Breast epithelium (tissue), 4 donors: ENCODE measurements around the gene NUAK2. TPM values are rescaled to one million over a fixed set of nuclear protein-coding genes. Genes with fewer than 3 reads are reported as not detected.
A peak's percentile ranks its signal among the peaks of the same experiment; 100 is the strongest.

Source experiments
- DNase-seq, 2 donors: peaks; one replicate each; pipeline ENCODE4 v3.0.0-alpha.2; 2019; ENCODE audit warnings: low spot score in 2 of 2
- H3K27ac ChIP-seq, 2 donors: fragments of 200-600 bp; sonication (generic) in 1 of 2; one replicate each; pipeline ENCODE4 v1.5.1; 2016 to 2019; ENCODE audit warnings: mild to moderate bottlenecking in 1 of 2
- H3K27me3 ChIP-seq, 2 donors: fragments of 200-600 bp; sonication (generic) in 1 of 2; one replicate each; pipeline versions ENCODE4 v1.5.1 to v1.6.0; 2017 to 2019; ENCODE audit warnings: control low read depth in 1 of 2, mild to moderate bottlenecking in 1 of 2
- H3K36me3 ChIP-seq: fragments of 200-600 bp; one replicate; pipeline ENCODE4 v1.5.1; 2019
- H3K4me1 ChIP-seq, 2 donors: fragments of 200-600 bp; sonication (generic); one replicate each; pipeline ENCODE4 v1.5.1; 2016 to 2019; ENCODE audit warnings: control low read depth in 1 of 2
- H3K4me3 ChIP-seq, 3 donors: fragments of 200-600 bp; sonication (generic); 1 replicate in 2 of 3; 2 replicates in 1 of 3; pipeline ENCODE4 v1.5.1; 2016 to 2019; ENCODE audit warnings: mild to moderate bottlenecking in 3 of 3, moderate library complexity in 2 of 3
- H3K9me3 ChIP-seq, 2 donors: fragments of 200-600 bp; sonication (generic) in 1 of 2; one replicate each; pipeline ENCODE4 v1.5.1; 2016 to 2019; ENCODE audit warnings: control low read depth in 1 of 2
- CTCF ChIP-seq, 3 donors: fragments of 450-650 bp; IDR thresholded peaks; one replicate each; pipeline ENCODE4 v1.5.1; 2016 to 2017; ENCODE audit warnings: antibody characterized with exemption in 3 of 3, mild to moderate bottlenecking in 3 of 3, moderate library complexity in 3 of 3
- POLR2A ChIP-seq: fragments of 450-650 bp; IDR thresholded peaks from one replicate; pipeline ENCODE4 v1.6.1; 2016; ENCODE audit warnings: antibody characterized with exemption, mild to moderate bottlenecking, moderate library complexity
- POLR2AphosphoS5 ChIP-seq, 3 donors: sonication (generic); formaldehyde crosslinking; IDR thresholded peaks; one replicate each; pipeline ENCODE4 v1.6.1; 2017; ENCODE audit warnings: antibody characterized with exemption in 3 of 3
- intact Hi-C: fragments of 100-400 bp; cut with DNase I; formaldehyde crosslinking; loops from one replicate; pipeline ENCODE4 v1.15.1; 2023; ENCODE audit warnings: low total_unique reads
- total RNA-seq, 3 donors: library from RNA; depleted of rRNA; stranded (reverse); fragments of >200 nt; gene quantifications; one replicate each; pipeline ENCODE4 v1.1.0, GENCODE V29; 2016

NUAK2 gene
- total RNA-seq, 3 donors from 2014 or later: 0.98 to 2.2 (median 1.1) TPM

GRCh38 chr1:205279986-205280385 lies 41.6 kb downstream of the NUAK2 start:
- DNase-seq: no peak
- Histone ChIP-seq H3K4me3 (no peak overlapping the region), H3K9me3 (no peaks in the 10 kb centered on the region), H3K36me3 (no peaks in the 10 kb centered on the region), H3K27ac (no peak overlapping the region), H3K4me1 (peaks cover 5 to 9% of the 10 kb centered on the region in 2 donors), H3K27me3 (no peaks in the 10 kb centered on the region)
- TF ChIP-seq CTCF (IDR thresholded peaks at IDR 0.05) (no peak), POLR2A (no peak)
- intact Hi-C loops: no loop called here

GRCh38 chr1:205276689-205277065 lies 44.9 kb downstream of the NUAK2 start:
- Histone ChIP-seq H3K9me3 (no peaks in the 10 kb centered on the region), H3K27me3 (no peaks in the 10 kb centered on the region), H3K27ac (peak overlapping the region in 1 of 2 donors; percentile 40), H3K36me3 (no peaks in the 10 kb centered on the region), H3K4me1 (no peaks in the 10 kb centered on the region), H3K4me3 (no peak overlapping the region)
- no peak for TF ChIP-seq CTCF (IDR thresholded peaks at IDR 0.05)
- no peak for TF ChIP-seq POLR2AphosphoS5 (IDR thresholded peaks at IDR 0.05)
- TF ChIP-seq POLR2A: no peak
- no peak for DNase-seq
- intact Hi-C loops: no loop called here

GRCh38 chr1:205275916-205276688 lies 45.4 kb downstream of the NUAK2 start:
- TF ChIP-seq POLR2AphosphoS5 (IDR thresholded peaks at IDR 0.05) (no peak), CTCF (IDR thresholded peaks at IDR 0.05) (no peak), POLR2A (no peak)
- peak in 1 of 2 donors; percentile 39 for DNase-seq
- no peaks in the 10 kb centered on the region for H3K4me1 ChIP-seq
- H3K4me3 ChIP-seq: no peak overlapping the region
- no peaks in the 10 kb centered on the region for H3K9me3 ChIP-seq
- peak overlapping the region in 1 of 2 donors; percentile 40 for H3K27ac ChIP-seq
- H3K36me3 ChIP-seq: no peaks in the 10 kb centered on the region
- intact Hi-C loops: no loop called here
- no peaks in the 10 kb centered on the region for H3K27me3 ChIP-seq

- no peak overlapping the region for H3K4me3 ChIP-seq
- H3K36me3 ChIP-seq: no peaks in the 10 kb centered on the region
- H3K4me1 ChIP-seq: no peaks in the 10 kb centered on the region
- H3K27ac ChIP-seq: no peak overlapping the region
- H3K27me3 ChIP-seq: no peaks in the 10 kb centered on the region
- intact Hi-C loops: no loop called here
- DNase-seq: peak; percentile 38 to 66
- H3K9me3 ChIP-seq: no peaks in the 10 kb centered on the region
- TF ChIP-seq POLR2AphosphoS5 (IDR thresholded peaks at IDR 0.05) (no peak), CTCF (IDR thresholded peaks at IDR 0.05) (no peak), POLR2A (no peak)
Observed at GRCh38 chr1:205275133-205275532, 46.4 kb downstream of the NUAK2 start.

- Histone ChIP-seq H3K27ac (no peak overlapping the region), H3K27me3 (no peaks in the 10 kb centered on the region)
- no peak for TF ChIP-seq POLR2A
- TF ChIP-seq CTCF (IDR thresholded peaks at IDR 0.05): no peak
- no peak for TF ChIP-seq POLR2AphosphoS5 (IDR thresholded peaks at IDR 0.05)
Observed at GRCh38 chr1:205274041-205274691, 47.4 kb downstream of the NUAK2 start.

More at GRCh38 chr1:205274041-205274691, 47.4 kb downstream of the NUAK2 start:
- peak in 1 of 2 donors; percentile 43 for DNase-seq
- H3K36me3 ChIP-seq: no peaks in the 10 kb centered on the region
- intact Hi-C loops: loop anchor here (5.0 kb wide), 1 partner anchor 48 kb away; the partner anchor contains the start of gene NUAK2
- H3K4me3 ChIP-seq: no peak overlapping the region
- no peaks in the 10 kb centered on the region for H3K4me1 ChIP-seq
- no peaks in the 10 kb centered on the region for H3K9me3 ChIP-seq
